Upper lobe of left lung (tissue), 4 donors: ENCODE results near the gene FLOT1.
"Not testable (repeated sequence)": the region's sequence is repeated elsewhere in the genome, so short reads cannot be mapped to it uniquely, and the experiment has no call there.

Source experiments
- EP300 ChIP-seq, 4 donors: sonication (generic); formaldehyde crosslinking; IDR thresholded peaks; one replicate each; pipeline ENCODE4 v1.5.1; 2017; ENCODE audit warnings: antibody characterized with exemption in 4 of 4, control low read depth in 2 of 4
- POLR2A ChIP-seq, 4 donors: fragments of 450-650 bp; IDR thresholded peaks; one replicate each; pipeline ENCODE4 v1.5.1; 2016 to 2017; ENCODE audit warnings: antibody characterized with exemption in 4 of 4, mild to moderate bottlenecking in 2 of 4
- POLR2AphosphoS5 ChIP-seq, 2 donors: sonication (generic); formaldehyde crosslinking; IDR thresholded peaks; one replicate each; pipeline ENCODE4 v1.5.1; 2017; ENCODE audit warnings: antibody characterized with exemption in 2 of 2
- TF ChIP-seq, protein P1 (sequence below), 6 experiments: fragments of 450-650 bp in 4 of 6; fragments of 200-600 bp in 2 of 6; sonication (generic) in 2 of 6; IDR thresholded peaks; one replicate each; pipeline ENCODE4 v1.5.1; 2016 to 2019; ENCODE audit warnings: antibody characterized with exemption in 6 of 6

DNA sequence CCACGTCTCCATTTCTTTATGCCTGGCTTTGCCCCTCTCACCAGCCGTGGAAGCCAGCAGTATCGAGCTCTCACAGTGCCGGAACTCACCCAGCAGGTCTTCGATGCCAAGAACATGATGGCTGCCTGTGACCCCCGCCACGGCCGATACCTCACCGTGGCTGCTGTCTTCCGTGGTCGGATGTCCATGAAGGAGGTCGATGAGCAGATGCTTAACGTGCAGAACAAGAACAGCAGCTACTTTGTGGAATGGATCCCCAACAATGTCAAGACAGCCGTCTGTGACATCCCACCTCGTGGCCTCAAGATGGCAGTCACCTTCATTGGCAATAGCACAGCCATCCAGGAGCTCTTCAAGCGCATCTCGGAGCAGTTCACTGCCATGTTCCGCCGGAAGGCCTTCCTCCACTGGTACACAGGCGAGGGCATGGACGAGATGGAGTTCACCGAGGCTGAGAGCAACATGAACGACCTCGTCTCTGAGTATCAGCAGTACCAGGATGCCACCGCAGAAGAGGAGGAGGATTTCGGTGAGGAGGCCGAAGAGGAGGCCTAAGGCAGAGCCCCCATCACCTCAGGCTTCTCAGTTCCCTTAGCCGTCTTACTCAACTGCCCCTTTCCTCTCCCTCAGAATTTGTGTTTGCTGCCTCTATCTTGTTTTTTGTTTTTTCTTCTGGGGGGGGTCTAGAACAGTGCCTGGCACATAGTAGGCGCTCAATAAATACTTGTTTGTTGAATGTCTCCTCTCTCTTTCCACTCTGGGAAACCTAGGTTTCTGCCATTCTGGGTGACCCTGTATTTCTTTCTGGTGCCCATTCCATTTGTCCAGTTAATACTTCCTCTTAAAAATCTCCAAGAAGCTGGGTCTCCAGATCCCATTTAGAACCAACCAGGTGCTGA is 18.4 kb downstream of the FLOT1 start:
- TF ChIP-seq, protein P1, sequence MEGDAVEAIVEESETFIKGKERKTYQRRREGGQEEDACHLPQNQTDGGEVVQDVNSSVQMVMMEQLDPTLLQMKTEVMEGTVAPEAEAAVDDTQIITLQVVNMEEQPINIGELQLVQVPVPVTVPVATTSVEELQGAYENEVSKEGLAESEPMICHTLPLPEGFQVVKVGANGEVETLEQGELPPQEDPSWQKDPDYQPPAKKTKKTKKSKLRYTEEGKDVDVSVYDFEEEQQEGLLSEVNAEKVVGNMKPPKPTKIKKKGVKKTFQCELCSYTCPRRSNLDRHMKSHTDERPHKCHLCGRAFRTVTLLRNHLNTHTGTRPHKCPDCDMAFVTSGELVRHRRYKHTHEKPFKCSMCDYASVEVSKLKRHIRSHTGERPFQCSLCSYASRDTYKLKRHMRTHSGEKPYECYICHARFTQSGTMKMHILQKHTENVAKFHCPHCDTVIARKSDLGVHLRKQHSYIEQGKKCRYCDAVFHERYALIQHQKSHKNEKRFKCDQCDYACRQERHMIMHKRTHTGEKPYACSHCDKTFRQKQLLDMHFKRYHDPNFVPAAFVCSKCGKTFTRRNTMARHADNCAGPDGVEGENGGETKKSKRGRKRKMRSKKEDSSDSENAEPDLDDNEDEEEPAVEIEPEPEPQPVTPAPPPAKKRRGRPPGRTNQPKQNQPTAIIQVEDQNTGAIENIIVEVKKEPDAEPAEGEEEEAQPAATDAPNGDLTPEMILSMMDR (IDR thresholded peaks at IDR 0.05), result not testable (repeated sequence)
- TF ChIP-seq EP300, POLR2A, POLR2AphosphoS5 (IDR thresholded peaks at IDR 0.05): not testable (repeated sequence)
